DOHH2 (cell line): ENCODE measurements around the gene RRAS2.

Source experiments
- H3F3A ChIP-seq: fragments of 200-600 bp; sonication (generic), shearing (Covaris generic); 2 replicates; pipeline ENCODE4 v1.6.0; 2016; ENCODE audit warnings: antibody characterized with exemption, mild to moderate bottlenecking; ENCODE audit not compliant: control insufficient read depth, insufficient read depth
- H3K27ac ChIP-seq: fragments of 200-600 bp; sonication (generic); 2 replicates; pipeline ENCODE4 v1.5.1; 2014; ENCODE audit warnings: low read depth, mild to moderate bottlenecking, low read length, moderate library complexity
- H3K27me3 ChIP-seq: fragments of 200-600 bp; sonication (generic); 2 replicates; pipeline ENCODE4 v1.6.1; 2014; ENCODE audit warnings: mild to moderate bottlenecking, low read length, mixed read lengths; ENCODE audit not compliant: control insufficient read depth
- H3K36me3 ChIP-seq: fragments of 200-600 bp; sonication (generic); 2 replicates; pipeline ENCODE4 v1.6.1; 2014; ENCODE audit warnings: mild to moderate bottlenecking, low read length, moderate library complexity, mixed read lengths; ENCODE audit not compliant: control insufficient read depth
- H3K4me1 ChIP-seq: fragments of 200-600 bp; sonication (generic); 2 replicates; pipeline ENCODE4 v1.6.1; 2014; ENCODE audit warnings: mild to moderate bottlenecking, low read length, mixed read lengths; ENCODE audit not compliant: control insufficient read depth
- H3K4me2 ChIP-seq: fragments of 200-600 bp; sonication (generic); 2 replicates; pipeline ENCODE4 v1.6.0; 2014; ENCODE audit warnings: mild to moderate bottlenecking, low read length, moderate library complexity
- H3K4me3 ChIP-seq: fragments of 200-600 bp; sonication (generic); 2 replicates; pipeline ENCODE4 v1.5.1; 2014; ENCODE audit warnings: mild to moderate bottlenecking, low read length, mixed read lengths
- H3K79me2 ChIP-seq: fragments of 200-600 bp; sonication (generic); 2 replicates; pipeline ENCODE4 v1.6.1; 2014; ENCODE audit warnings: mild to moderate bottlenecking, low read length, mixed read lengths; ENCODE audit not compliant: control insufficient read depth
- H3K9me2 ChIP-seq: fragments of 200-600 bp; sonication (generic); replicated peaks from 2 replicates; pipeline ENCODE4 v1.6.1; 2014; ENCODE audit warnings: mild to moderate bottlenecking, low read length, mixed read lengths; ENCODE audit not compliant: control insufficient read depth
- H3K9me3 ChIP-seq: fragments of 200-600 bp; sonication (generic); 2 replicates; pipeline ENCODE4 v1.6.1; 2014; ENCODE audit warnings: antibody characterized with exemption, low read length, mixed read lengths; ENCODE audit not compliant: control insufficient read depth, insufficient read depth
- H4K20me1 ChIP-seq: fragments of 200-600 bp; sonication (generic); 2 replicates; pipeline ENCODE4 v1.6.0; 2014; ENCODE audit warnings: low read depth, mild to moderate bottlenecking, antibody characterized with exemption, low read length, moderate library complexity; ENCODE audit not compliant: control insufficient read depth, insufficient read depth
- EZH2phosphoT487 ChIP-seq: fragments of 200-600 bp; sonication (generic); IDR thresholded peaks from 2 replicates; pipeline ENCODE4 v1.6.1; 2017; ENCODE audit warnings: borderline replicate concordance, mild to moderate bottlenecking, antibody characterized with exemption, low read length, moderate library complexity, mixed read lengths
- TF ChIP-seq, protein P1 (sequence below): fragments of 200-600 bp; sonication (generic); IDR thresholded peaks from one replicate; pipeline ENCODE4 v1.5.1; 2014; ENCODE audit warnings: antibody characterized with exemption, mild to moderate bottlenecking, low read depth, low read length; ENCODE audit not compliant: poor library complexity, severe bottlenecking

RRAS2 gene

DNA sequence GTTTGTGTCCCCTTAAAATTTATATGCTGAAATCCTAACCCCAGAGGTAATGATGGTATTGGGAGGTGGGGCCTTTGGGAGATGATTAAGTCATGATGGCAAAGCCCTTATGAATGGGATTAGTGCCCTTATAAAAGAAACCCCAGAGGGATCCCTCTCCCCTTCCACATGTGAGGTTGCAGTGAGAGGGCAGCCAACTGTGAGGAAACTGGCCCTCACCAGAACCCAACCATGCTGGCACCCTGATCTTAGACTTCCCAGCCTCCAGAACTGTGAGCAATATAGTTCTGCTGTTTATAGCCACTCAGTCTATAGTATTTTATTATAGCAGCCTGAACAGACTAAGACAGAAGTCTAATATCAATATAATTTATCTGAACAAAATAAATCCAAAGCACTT is 27.1 kb upstream of the RRAS2 start:
- Histone ChIP-seq H3K4me2 (no peak overlapping the region), H3K36me3 (no peaks in the 10 kb centered on the region), H3F3A (no peaks in the 10 kb centered on the region), H3K27ac (no peak overlapping the region), H3K4me3 (no peak overlapping the region), H3K9me3 (no peaks in the 10 kb centered on the region), H3K4me1 (peaks cover 8% of the 10 kb centered on the region), H3K9me2 (no peaks in the 10 kb centered on the region), H3K27me3 (peaks cover 19% of the 10 kb centered on the region), H3K79me2 (no peaks in the 10 kb centered on the region), H4K20me1 (no peaks in the 10 kb centered on the region)
- no peak for TF ChIP-seq EZH2phosphoT487
- TF ChIP-seq, protein P1, sequence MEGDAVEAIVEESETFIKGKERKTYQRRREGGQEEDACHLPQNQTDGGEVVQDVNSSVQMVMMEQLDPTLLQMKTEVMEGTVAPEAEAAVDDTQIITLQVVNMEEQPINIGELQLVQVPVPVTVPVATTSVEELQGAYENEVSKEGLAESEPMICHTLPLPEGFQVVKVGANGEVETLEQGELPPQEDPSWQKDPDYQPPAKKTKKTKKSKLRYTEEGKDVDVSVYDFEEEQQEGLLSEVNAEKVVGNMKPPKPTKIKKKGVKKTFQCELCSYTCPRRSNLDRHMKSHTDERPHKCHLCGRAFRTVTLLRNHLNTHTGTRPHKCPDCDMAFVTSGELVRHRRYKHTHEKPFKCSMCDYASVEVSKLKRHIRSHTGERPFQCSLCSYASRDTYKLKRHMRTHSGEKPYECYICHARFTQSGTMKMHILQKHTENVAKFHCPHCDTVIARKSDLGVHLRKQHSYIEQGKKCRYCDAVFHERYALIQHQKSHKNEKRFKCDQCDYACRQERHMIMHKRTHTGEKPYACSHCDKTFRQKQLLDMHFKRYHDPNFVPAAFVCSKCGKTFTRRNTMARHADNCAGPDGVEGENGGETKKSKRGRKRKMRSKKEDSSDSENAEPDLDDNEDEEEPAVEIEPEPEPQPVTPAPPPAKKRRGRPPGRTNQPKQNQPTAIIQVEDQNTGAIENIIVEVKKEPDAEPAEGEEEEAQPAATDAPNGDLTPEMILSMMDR, result no peak

DNA sequence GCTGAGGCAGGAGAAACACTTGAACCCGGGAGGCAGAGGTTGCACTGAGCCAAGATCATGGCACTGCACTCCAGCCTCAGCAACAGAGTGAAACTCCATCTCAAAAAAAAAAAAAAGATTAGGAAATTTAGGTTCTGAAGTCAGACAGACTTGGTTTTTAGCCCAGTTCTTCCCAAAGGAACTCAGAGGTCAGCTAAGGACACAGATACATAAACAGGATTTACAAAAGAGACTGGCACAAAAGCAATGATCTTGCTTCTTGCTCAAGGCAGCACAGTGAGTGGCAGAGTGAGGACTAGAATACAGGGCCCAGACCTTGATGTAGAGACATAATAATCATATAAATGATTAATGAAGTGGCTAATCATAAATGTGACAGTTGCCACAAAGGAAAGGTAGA is 25.4 kb upstream of the RRAS2 start:
- Histone ChIP-seq H3K4me3 (no peak overlapping the region), H3K9me3 (no peaks in the 10 kb centered on the region), H3K9me2 (no peaks in the 10 kb centered on the region), H3K27ac (no peak overlapping the region), H3K36me3 (no peaks in the 10 kb centered on the region), H3K4me1 (peaks cover 15% of the 10 kb centered on the region), H3K27me3 (peaks cover 25% of the 10 kb centered on the region), H4K20me1 (no peaks in the 10 kb centered on the region), H3K79me2 (no peaks in the 10 kb centered on the region), H3F3A (no peaks in the 10 kb centered on the region), H3K4me2 (no peak overlapping the region)
- TF ChIP-seq, protein P1, result no peak
- no peak for TF ChIP-seq EZH2phosphoT487

DNA sequence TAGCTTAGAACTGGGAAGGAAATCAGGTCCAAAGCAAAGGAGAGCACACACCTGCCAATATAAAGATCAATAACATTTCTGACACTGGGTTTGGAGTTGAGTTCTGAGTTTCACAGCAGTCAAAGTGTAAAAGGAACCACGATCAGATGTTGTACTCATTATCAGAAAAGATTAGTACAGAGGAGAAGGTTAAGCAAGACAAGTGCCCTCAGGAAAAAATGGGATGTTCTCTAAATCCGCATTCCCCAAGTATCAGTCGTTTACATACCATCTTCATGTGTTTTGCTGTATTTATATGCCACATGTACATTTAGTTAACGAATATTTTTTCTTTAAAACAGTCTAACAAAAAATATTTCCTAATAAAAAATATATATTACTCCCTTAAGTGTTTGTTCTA is 23.0 kb upstream of the RRAS2 start:
- no peaks in the 10 kb centered on the region for H3K36me3 ChIP-seq
- H3K79me2 ChIP-seq, result no peaks in the 10 kb centered on the region
- no peaks in the 10 kb centered on the region for H3K9me3 ChIP-seq
- peak overlapping the region; percentile 74 for H3K4me3 ChIP-seq
- no peaks in the 10 kb centered on the region for H3F3A ChIP-seq
- peaks cover 15% of the 10 kb centered on the region for H3K4me1 ChIP-seq
- no peaks in the 10 kb centered on the region for H3K9me2 ChIP-seq
- no peak overlapping the region for H3K27ac ChIP-seq
- H3K4me2 ChIP-seq, result peak overlapping the region; percentile 84; the same call in 1 of the 2 replicates
- H4K20me1 ChIP-seq, result no peaks in the 10 kb centered on the region
- peaks cover 27% of the 10 kb centered on the region for H3K27me3 ChIP-seq
- TF ChIP-seq EZH2phosphoT487, result no peak
- TF ChIP-seq, protein P1, result no peak
